ENCODE measurements around the gene LIAS.

GRCh38 chr4:39497909-39498726 is 39.3 kb downstream of the LIAS start:
- TF ChIP-seq YY1 (IDR thresholded peaks at IDR 0.05; ENCODE audit: insufficient read depth, insufficient read length) (no peak), ZNF274 (IDR thresholded peaks at IDR 0.05; ENCODE audit: low read depth, low read length) (no peak)
